Skin of body (tissue), 2 donors: ENCODE results near the gene B4GALNT4. TPM values are rescaled to one million over a fixed set of nuclear protein-coding genes. Genes with fewer than 3 reads are reported as not detected.
"Not testable (repeated sequence)": the region's sequence is repeated elsewhere in the genome, so short reads cannot be mapped to it uniquely, and the experiment has no call there.

ENCODE experiments used
- DNase-seq: peaks from one replicate; lab custom pipeline; 2025; lab: John Stamatoyannopoulos, UW
- total RNA-seq: library from RNA; depleted of rRNA; stranded (reverse); fragments of >200 nt; gene quantifications from one replicate; pipeline ENCODE4 v1.2.3, GENCODE V29; 2014

The B4GALNT4 gene
- total RNA-seq, 1 donor from 2014 or later: 10.8 TPM

GRCh38 chr11:357582-357981 lies 11.7 kb upstream of the B4GALNT4 start:
- no peak for DNase-seq

DNA sequence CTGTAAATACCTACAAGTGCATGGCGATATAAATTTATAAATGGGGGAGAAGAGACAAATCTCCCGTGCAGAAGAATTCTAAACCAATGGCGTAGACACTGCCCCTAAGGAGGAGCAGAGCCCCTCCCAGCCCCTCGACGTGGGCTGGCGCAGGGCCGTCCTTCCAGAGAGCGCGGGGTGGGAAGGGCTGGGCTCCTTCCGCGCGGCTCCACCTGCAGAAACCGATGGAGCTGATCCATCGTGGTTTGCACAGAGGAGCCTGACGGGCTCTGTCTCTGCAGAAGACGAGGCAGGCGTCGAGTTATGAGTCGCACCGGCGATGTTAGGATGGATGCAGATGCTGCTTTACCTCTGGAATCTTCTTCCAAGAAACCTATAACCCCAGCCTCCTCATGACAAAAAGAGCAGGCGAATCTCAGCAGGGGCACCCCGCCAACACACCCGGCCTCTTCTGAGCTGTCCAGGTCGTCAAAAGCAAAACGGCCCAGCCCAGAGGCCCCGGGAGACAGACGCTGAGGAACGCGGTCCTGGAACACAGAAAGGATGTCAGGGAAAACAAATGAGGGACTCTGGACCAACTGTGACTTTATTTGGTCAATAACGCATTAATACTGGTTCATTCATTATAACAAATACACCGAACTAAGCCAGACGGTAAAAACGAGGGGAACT lies 11.0 kb upstream of the B4GALNT4 start:
- no peak for DNase-seq

DNA sequence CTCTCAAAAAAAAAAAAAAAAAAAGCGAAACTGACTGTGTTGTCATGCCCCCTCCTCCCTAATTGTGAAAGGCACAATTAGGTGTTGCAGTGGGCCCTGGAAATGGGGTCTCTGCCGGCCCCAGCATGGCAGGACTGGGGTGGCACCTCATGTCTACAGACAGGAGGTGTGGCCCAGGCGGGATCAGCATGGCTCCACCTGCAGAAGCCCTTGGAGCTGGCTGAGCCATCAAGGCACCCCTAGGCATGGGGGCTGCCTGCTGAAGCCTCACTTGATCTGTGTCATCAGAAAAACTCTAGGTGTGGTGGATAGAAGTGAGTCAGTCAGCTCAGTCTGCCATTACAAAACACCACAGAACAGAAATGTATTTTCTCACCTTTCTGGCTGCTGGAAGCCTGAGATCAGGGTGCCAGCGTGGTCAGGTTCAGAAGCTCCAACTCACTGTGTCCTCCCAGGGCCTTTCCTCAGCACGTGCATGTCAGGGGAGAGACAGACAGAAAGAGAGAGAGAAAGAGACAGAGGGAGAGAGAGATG lies 10.1 kb upstream of the B4GALNT4 start:
- DNase-seq: no peak

DNA sequence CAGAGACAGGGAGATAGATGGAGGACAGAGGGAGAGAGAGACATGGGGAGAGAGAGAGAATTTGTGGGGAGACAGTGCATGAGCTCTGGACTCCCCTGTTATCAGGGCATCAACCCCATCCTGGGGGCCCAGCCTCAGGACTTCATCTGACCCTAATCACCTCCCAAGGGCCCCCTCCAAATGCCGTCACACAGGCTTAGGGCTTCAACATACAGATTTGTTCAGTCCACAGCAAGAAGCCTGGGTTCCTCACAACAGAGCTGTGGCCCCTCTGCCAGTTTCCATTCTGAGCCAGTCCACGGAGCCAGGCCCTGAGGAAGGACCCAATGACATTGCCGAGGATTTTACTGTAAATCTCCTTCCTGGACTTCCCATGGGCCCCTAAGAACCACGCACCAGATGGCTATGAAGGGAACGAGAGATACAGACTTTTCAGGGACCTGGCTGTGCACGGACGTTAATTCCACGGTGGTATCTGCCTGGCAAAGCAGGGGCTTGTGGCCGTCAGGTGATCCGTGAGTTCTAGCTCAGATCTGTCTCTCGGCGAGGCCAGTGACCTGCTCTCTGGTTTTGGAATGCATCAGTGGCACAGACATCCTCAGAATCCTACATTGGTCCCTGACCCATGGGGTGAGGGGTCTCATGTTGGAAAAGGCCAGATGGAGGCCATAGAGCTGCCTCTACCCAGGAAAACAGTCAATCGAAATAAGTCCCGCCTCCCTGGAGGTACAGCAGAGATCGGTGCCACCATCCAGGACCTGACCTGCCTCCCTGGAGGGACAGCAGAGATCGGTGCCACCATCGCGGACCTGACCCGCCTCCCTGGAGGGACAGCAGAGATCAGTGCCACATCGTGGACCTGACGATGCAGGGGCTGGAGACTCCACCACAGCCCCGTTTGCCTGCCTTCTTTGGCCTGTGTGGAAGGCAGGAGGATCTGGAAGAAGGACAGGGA lies 8.7 kb upstream of the B4GALNT4 start:
- DNase-seq: no peak

DNA sequence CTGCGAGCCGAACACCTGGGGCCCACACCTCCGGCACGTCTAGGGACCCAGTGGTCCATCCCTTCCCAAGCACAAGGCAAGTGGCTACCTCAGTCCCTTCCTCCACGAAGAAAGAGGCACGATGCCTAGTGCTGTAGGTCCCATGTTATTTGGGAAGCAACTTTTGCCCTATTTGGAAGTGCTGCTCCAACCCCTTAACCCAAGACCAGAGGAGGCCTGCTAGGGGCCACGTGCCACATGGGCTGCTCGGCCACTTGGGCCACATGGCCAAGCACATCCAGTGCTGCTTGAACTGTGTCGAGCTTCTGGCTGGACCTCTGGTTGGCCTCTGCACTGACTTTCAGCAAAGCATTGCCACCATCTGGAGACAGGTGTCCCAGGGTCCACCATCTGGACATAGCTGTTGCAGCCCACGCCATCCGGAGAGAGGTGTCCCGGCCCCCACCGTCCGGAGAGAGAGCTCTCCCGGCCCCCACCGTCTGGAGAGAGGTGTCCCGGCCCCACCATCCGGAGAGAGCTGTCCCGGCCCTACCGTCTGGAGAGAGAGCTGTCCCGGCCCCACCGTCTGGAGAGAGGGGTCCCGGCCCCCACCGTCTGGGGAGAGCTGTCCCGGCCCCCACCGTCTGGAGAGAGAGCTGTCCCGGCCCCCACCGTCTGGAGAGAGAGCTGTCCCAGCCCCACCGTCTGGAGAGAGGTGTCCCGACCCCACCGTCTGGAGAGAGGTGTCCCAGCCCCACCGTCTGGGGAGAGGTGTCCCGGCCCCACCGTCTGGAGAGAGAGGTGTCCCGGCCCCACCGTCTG lies 6.5 kb upstream of the B4GALNT4 start:
- no peak for DNase-seq

- DNase-seq: not testable (repeated sequence)
Observed at GRCh38 chr11:363443-363805, 5.9 kb upstream of the B4GALNT4 start.

DNA sequence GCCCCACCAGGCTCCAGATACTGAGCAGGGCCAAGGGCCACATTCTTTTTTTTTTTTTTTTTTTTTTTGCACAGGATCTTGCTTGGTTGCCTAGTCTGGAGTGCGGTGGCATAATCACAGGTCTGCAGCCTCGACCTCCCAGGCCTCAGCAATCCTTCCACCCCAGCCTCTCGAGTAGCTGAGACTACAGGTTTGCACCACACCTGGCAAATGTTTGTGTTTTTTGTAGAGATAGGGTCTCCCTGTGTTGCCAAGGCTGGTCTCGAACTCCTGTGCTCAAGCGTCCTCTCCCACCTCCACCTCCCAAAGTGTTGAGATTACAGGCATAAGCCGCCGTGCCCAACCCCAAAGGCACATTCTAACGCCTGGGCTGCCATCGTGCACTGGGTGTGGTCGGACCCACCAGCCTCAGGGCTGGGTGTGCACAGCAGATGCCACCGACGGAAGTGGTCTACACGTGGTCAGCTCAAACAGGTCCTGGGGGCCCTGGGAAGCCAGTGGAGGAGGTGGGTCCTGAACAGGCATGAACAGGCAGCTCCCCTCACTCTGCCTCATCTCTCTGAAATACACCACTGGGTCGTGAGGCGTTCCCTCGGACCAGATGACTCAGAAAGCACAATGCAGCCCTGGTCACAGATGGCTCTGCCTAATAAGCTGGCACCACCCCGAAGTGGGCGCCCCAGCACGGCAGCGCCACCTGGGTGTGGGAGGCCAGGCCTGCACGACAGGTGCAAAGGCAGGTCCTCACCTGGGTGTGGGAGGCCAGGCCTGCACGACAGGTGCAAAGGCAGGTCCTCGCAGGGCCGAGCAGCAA lies 5.1 kb upstream of the B4GALNT4 start:
- DNase-seq: no peak

DNA sequence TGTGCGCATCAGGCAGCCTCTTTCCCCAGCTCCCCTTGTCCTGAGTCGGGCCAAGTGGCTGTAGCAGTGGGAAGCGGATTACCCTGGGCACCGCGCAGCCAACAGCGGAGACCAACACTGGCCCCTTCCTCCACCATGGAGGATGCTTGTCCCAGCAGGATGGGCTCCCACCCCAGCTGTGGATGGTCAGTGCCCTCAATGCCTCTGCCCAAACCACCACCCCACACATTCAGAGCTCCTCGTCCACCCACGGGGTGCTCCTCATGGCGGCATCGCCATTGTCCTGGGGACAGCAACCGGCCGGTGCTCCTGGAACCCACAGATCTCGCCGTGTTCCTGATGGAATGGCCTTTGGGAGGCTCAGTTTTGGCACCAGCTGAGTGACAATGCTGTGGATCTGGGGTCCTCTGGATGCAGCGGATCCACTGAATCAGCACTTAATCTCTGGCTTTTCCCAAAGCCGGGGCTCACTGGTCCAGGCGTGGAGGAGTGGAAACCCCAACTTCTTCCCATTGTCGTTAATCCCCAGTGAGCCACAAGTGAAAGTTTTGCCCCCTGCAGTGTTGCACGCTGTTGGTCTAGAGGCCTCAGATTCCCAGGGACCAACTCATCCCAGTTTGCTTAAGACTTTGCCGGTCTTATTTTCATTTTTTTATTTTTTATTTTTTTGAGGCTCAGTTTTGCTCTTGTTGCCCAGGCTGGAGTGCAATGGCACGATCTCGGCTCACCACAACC lies 4.1 kb upstream of the B4GALNT4 start:
- DNase-seq: no peak

DNA sequence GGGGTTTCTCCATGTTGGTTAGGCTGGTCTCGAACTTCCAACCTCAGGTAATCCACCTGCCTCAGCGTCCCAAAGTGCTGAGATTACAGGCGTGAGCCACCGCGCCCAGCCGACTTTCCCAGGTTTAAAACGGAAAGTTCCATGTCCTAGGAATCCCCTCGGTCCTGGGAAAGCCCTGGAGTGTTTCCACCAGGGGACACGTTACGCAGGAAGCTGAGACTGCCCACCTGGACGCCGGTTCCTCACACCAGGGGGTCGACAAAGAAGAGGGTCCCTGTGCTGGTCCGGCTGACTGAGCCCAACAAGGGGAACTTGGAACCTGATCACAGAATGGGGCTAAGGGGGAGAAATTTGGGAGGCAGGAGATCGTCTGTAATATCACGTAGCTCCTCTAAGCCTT lies 3.5 kb upstream of the B4GALNT4 start:
- DNase-seq: no peak

DNA sequence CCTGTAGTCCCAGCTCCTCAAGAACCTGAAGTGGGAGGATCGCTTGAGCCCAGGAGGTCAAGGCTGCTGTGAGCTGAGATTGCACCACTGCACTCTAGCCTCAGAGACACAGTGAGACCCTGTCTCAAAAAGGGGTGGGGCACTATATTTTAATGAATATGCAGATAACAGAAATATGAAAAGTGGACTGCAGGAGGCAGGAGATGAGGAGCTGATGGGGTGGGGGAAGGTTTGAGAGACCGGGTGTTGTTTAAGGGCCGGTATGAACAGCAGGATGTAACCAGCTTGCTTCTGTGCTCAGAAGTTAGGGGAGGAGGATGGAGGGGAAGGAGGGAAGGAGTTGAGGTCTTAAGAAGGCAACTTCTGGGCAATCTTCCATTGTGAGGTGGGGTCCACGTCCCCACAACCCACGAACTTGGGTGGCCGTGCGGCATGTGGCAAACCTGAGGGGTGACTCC lies 1.3 kb upstream of the B4GALNT4 start:
- no peak for DNase-seq

GRCh38 chr11:368414-369335 lies 624 bp upstream of the B4GALNT4 start:
- no peak for DNase-seq

- no peak for DNase-seq
Observed at GRCh38 chr11:370070-370941, 1.0 kb downstream of the B4GALNT4 start.

DNA sequence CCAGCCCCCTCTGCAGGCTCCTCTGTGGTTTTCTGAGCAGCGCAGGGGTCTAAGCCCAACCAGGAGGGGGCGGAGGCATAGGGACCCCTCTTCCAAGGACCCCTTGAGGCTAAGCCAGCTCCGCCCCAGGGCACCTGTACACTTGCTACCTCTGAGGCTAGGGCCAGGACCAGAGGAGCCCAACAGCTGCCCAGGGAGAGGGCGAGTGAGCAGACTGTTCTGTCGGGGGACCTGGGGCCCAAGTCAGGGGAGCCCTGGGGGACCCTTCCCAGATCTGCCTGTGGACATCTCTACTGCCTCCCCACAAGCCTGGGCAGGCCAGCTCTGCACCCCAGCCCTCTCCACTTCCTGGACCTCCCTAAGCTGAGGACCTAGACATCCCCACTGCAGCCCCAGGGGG lies 1.8 kb downstream of the B4GALNT4 start:
- DNase-seq: no peak

- DNase-seq: no peak
Observed at GRCh38 chr11:371716-372590, 2.7 kb downstream of the B4GALNT4 start.

GRCh38 chr11:372809-373715 lies 3.8 kb downstream of the B4GALNT4 start:
- no peak for DNase-seq
